HCT116 (cell line): ENCODE measurements around the gene CSNK1G2.

ENCODE experiments used
- MAX ChIP-seq: IDR thresholded peaks from 2 replicates; pipeline ENCODE4 v1.6.1; 2012
- POLR2A ChIP-seq: IDR thresholded peaks from 2 replicates; pipeline ENCODE4 v1.7.0; 2011; ENCODE audit warnings: borderline replicate concordance; ENCODE audit not compliant: insufficient read depth, insufficient read length; ENCODE audit errors: extremely low read depth
- YY1 ChIP-seq: IDR thresholded peaks from 2 replicates; pipeline ENCODE4 v1.6.1; 2011; ENCODE audit warnings: low read length, low read depth, moderate library complexity, mild to moderate bottlenecking; ENCODE audit not compliant: insufficient replicate concordance; ENCODE audit errors: extremely low read depth
- ZNF274 ChIP-seq: fragments of 200-500 bp; sonication (Bioruptor generic); IDR thresholded peaks from 2 replicates; pipeline ENCODE4 v1.6.1; 2014; ENCODE audit warnings: mild to moderate bottlenecking, low read depth, low read length, inconsistent platforms
- TF ChIP-seq, protein P1 (sequence below), 3 experiments: fragments of 200-600 bp in 1 of 3; sonication (generic) in 1 of 3; IDR thresholded peaks in 2 of 3; conservative IDR thresholded peaks in 1 of 3; 2 replicates each; pipeline ENCODE4 v1.5.1; 2012 to 2017; ENCODE audit warnings: low read depth in 2 of 3, low read length in 2 of 3, antibody characterized with exemption in 1 of 3, borderline replicate concordance in 1 of 3, control low read depth in 1 of 3, mild to moderate bottlenecking in 1 of 3, mixed read lengths in 1 of 3, mixed run types in 1 of 3, moderate library complexity in 1 of 3; ENCODE audit not compliant: insufficient read depth in 1 of 3

DNA sequence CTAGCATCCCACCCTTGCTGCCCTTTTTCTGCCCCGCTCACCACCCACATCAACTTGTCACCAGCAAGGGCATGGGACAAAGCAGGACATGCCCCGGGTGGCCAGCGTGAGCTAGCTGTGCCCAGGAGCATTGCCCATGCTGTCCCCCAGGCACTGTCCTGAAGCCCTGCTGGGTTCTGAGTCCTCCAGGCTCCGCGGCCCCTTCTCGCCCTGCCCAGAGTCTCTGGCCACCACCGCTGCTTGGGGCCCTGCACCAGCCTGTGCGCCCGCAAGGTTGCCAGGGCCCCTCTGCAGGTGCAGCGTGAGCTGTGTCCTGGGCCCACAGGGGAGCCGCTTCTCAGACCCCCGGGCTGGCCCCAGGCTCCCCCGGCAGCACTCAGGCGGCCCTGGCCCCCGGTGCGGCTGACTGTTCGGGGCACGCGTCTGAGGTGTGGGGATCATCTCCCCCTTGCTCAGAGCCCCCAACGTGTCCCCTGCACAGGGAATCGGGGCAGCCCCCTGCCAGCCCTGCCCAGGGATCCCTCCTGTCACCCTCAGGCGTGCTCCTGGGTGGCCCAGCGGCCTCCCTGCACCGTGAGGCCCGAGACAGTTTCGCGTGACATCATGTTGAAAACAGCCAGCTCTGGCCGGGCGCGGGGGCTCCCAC is 4.1 kb downstream of the CSNK1G2 start:
- TF ChIP-seq MAX, result no peak
- TF ChIP-seq YY1, result no peak
- TF ChIP-seq POLR2A, result no peak
- TF ChIP-seq, protein P1, sequence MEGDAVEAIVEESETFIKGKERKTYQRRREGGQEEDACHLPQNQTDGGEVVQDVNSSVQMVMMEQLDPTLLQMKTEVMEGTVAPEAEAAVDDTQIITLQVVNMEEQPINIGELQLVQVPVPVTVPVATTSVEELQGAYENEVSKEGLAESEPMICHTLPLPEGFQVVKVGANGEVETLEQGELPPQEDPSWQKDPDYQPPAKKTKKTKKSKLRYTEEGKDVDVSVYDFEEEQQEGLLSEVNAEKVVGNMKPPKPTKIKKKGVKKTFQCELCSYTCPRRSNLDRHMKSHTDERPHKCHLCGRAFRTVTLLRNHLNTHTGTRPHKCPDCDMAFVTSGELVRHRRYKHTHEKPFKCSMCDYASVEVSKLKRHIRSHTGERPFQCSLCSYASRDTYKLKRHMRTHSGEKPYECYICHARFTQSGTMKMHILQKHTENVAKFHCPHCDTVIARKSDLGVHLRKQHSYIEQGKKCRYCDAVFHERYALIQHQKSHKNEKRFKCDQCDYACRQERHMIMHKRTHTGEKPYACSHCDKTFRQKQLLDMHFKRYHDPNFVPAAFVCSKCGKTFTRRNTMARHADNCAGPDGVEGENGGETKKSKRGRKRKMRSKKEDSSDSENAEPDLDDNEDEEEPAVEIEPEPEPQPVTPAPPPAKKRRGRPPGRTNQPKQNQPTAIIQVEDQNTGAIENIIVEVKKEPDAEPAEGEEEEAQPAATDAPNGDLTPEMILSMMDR (IDR thresholded peaks at IDR 0.05 in 2 of 3, conservative IDR thresholded peaks at IDR 0.05 in 1 of 3; ENCODE audit: borderline replicate concordance in 1 of 3, insufficient read depth in 1 of 3, low read depth in 2 of 3, low read length in 2 of 3), result no peak
- TF ChIP-seq ZNF274, result no peak
